GM18907 (cell line): ENCODE results near the gene FANCC.
"Not testable (repeated sequence)": the region's sequence is repeated elsewhere in the genome, so short reads cannot be mapped to it uniquely, and the experiment has no call there.

Source experiments
- ATAC-seq: cut with Tn5 transposase; IDR thresholded peaks from one replicate; pipeline ENCODE4 v1.9.1; 2021; ENCODE audit warnings: mild to moderate bottlenecking, moderate library complexity; ENCODE audit not compliant: unreplicated experiment

Gene FANCC

GRCh38 chr9:95332860-95333259, 15.4 kb upstream of the FANCC start:
- no peak for ATAC-seq

GRCh38 chr9:95330720-95331404, 13.4 kb upstream of the FANCC start:
- no peak for ATAC-seq

GRCh38 chr9:95329061-95329460, 11.6 kb upstream of the FANCC start:
- ATAC-seq = not testable (repeated sequence)

- ATAC-seq = no peak
These were observed 9.8 kb upstream of the FANCC start for GRCh38 chr9:95327239-95327865.

- no peak for ATAC-seq
These were observed 7.7 kb upstream of the FANCC start for GRCh38 chr9:95325221-95325620.

- ATAC-seq = no peak
These were observed 343 bp upstream of the FANCC start for GRCh38 chr9:95317893-95318211.

- peak; percentile 56 for ATAC-seq
These were observed 753 bp downstream of the FANCC start for GRCh38 chr9:95316794-95317118.

- ATAC-seq = no peak
These were observed 1.2 kb downstream of the FANCC start for GRCh38 chr9:95316274-95316673.

GRCh38 chr9:95315108-95315746, 2.3 kb downstream of the FANCC start:
- no peak for ATAC-seq

GRCh38 chr9:95313010-95313498, 4.5 kb downstream of the FANCC start:
- ATAC-seq = no peak

- ATAC-seq = no peak
These were observed 5.5 kb downstream of the FANCC start for GRCh38 chr9:95311961-95312360.

- ATAC-seq = no peak
These were observed 10.0 kb downstream of the FANCC start for GRCh38 chr9:95307538-95307937.

- no peak for ATAC-seq
These were observed 10.7 kb downstream of the FANCC start for GRCh38 chr9:95306819-95307218.

GRCh38 chr9:95305770-95306492, 11.6 kb downstream of the FANCC start:
- no peak for ATAC-seq

- no peak for ATAC-seq
These were observed 15.0 kb downstream of the FANCC start for GRCh38 chr9:95302479-95302878.

- no peak for ATAC-seq
These were observed 19.7 kb downstream of the FANCC start for GRCh38 chr9:95297760-95298159.

- ATAC-seq = no peak
These were observed 20.2 kb downstream of the FANCC start for GRCh38 chr9:95297316-95297715.

GRCh38 chr9:95296761-95297160, 20.7 kb downstream of the FANCC start:
- no peak for ATAC-seq

GRCh38 chr9:95293296-95293695, 24.2 kb downstream of the FANCC start:
- not testable (repeated sequence) for ATAC-seq

- no peak for ATAC-seq
These were observed 25.3 kb downstream of the FANCC start for GRCh38 chr9:95292226-95292625.

GRCh38 chr9:95286151-95286550, 31.4 kb downstream of the FANCC start:
- no peak for ATAC-seq

- no peak for ATAC-seq
These were observed 32.2 kb downstream of the FANCC start for GRCh38 chr9:95285307-95285706.
